GM23338 (cell line): ENCODE data around the gene SUPT3H. TPM values are rescaled to one million over a fixed set of nuclear protein-coding genes. Genes with fewer than 3 reads are reported as not detected.
"Not testable (repeated sequence)": the region's sequence is repeated elsewhere in the genome, so short reads cannot be mapped to it uniquely, and the experiment has no call there.

Experiments used
- ATAC-seq: fragments of 200-7000 bp; cut with Tn5 transposase; 3 replicates; pipeline ENCODE4 v1.9.1; 2020
- DNase-seq: peaks from one replicate; pipeline ENCODE4 v3.0.0-alpha.2; 2015; ENCODE audit warnings: low spot score
- H2AFZ ChIP-seq: fragments of 200-600 bp; sonication (generic); 2 replicates; pipeline ENCODE4 v1.8.0; 2016; ENCODE audit warnings: antibody characterized with exemption, mild to moderate bottlenecking, moderate library complexity
- H3F3A ChIP-seq: fragments of 200-600 bp; sonication (generic); replicated peaks from 2 replicates; pipeline ENCODE4 v1.8.0; 2017; ENCODE audit warnings: antibody characterized with exemption, mixed run types, low read depth
- H3K27ac ChIP-seq: fragments of 200-600 bp; sonication (generic); 2 replicates; pipeline ENCODE4 v1.6.1; 2016; ENCODE audit warnings: low read depth
- H3K27me3 ChIP-seq: fragments of 200-600 bp; sonication (generic); 2 replicates; pipeline ENCODE4 v1.8.0; 2016; ENCODE audit warnings: mild to moderate bottlenecking, mixed run types, moderate library complexity; ENCODE audit not compliant: insufficient read depth
- H3K36me3 ChIP-seq: fragments of 200-600 bp; sonication (generic); 2 replicates; pipeline ENCODE4 v1.8.0; 2016; ENCODE audit warnings: mild to moderate bottlenecking; ENCODE audit not compliant: insufficient read depth
- H3K4me1 ChIP-seq: fragments of 200-600 bp; sonication (generic); 2 replicates; pipeline ENCODE4 v1.8.0; 2016; ENCODE audit warnings: mild to moderate bottlenecking, moderate library complexity; ENCODE audit not compliant: insufficient read depth
- H3K4me2 ChIP-seq: fragments of 200-600 bp; sonication (generic); 2 replicates; pipeline ENCODE4 v1.7.1; 2017; ENCODE audit warnings: mixed run types
- H3K4me3 ChIP-seq: fragments of 200-600 bp; sonication (generic); 2 replicates; pipeline ENCODE4 v1.6.1; 2016; ENCODE audit warnings: mixed run types
- H3K79me2 ChIP-seq: fragments of 200-600 bp; sonication (generic); replicated peaks from 2 replicates; pipeline ENCODE4 v1.8.0; 2017; ENCODE audit warnings: mild to moderate bottlenecking; ENCODE audit not compliant: insufficient read depth
- H3K9me2 ChIP-seq: fragments of 200-600 bp; sonication (generic); 2 replicates; pipeline ENCODE4 v1.8.0; 2017; ENCODE audit not compliant: insufficient read depth
- H4K20me1 ChIP-seq: fragments of 200-600 bp; sonication (generic); replicated peaks from 2 replicates; pipeline ENCODE4 v1.8.0; 2017; ENCODE audit warnings: mild to moderate bottlenecking; ENCODE audit not compliant: insufficient read depth
- H3K27ac Mint-ChIP-seq: 2 replicates; pipeline ENCODE4 v1.8.0; 2020; ENCODE audit warnings: inconsistent platforms, mild to moderate bottlenecking, moderate library complexity, mixed read lengths
- H3K27me3 Mint-ChIP-seq: 3 replicates; pipeline ENCODE4 v1.8.0; 2022; ENCODE audit warnings: low read depth, mild to moderate bottlenecking, moderate library complexity, mixed read lengths, inconsistent platforms; ENCODE audit not compliant: insufficient read depth, poor library complexity
- H3K36me3 Mint-ChIP-seq: 3 replicates; pipeline ENCODE4 v1.8.0; 2021; ENCODE audit warnings: low read depth, mild to moderate bottlenecking, inconsistent platforms, moderate library complexity, mixed read lengths
- H3K4me1 Mint-ChIP-seq: 3 replicates; pipeline ENCODE4 v1.8.0; 2020; ENCODE audit warnings: mild to moderate bottlenecking, inconsistent platforms, mixed read lengths
- H3K4me3 Mint-ChIP-seq: 3 replicates; pipeline ENCODE4 v1.8.0; 2021; ENCODE audit warnings: moderate library complexity, mild to moderate bottlenecking, inconsistent platforms, mixed read lengths
- H3K9me3 Mint-ChIP-seq: 3 replicates; pipeline ENCODE4 v1.8.0; 2020; ENCODE audit warnings: moderate library complexity, mild to moderate bottlenecking, inconsistent platforms, mixed read lengths
- EZH2 ChIP-seq: fragments of 200-600 bp; sonication (generic); IDR thresholded peaks from one replicate; pipeline ENCODE4 v1.8.0; 2017; ENCODE audit warnings: antibody characterized with exemption, mild to moderate bottlenecking, low read depth; ENCODE audit not compliant: unreplicated experiment
- EZH2phosphoT487 ChIP-seq: fragments of 200-600 bp; sonication (generic); IDR thresholded peaks from one replicate; pipeline ENCODE4 v1.8.1; 2018; ENCODE audit warnings: antibody characterized with exemption; ENCODE audit not compliant: unreplicated experiment
- NANOG ChIP-seq: IDR thresholded peaks from 2 replicates; pipeline ENCODE4 v1.6.1; 2016; ENCODE audit warnings: antibody characterized with exemption, borderline replicate concordance
- POLR2AphosphoS5 ChIP-seq: IDR thresholded peaks from 2 replicates; pipeline ENCODE4 v1.6.1; 2016; ENCODE audit warnings: antibody characterized with exemption, low read depth
- ZNF114 ChIP-seq: fragments of 250-450 bp; sonication (Bioruptor Pico); IDR thresholded peaks from 2 replicates; pipeline ENCODE4 v1.5.0; 2020; ENCODE audit warnings: mild to moderate bottlenecking, moderate library complexity
- polyA plus RNA-seq: library from polyadenylated mRNA; unstranded; fragments of >200 nt; fragmentation: Nextera tagmentation; extraction: Ambion mirVana; gene quantifications from 2 replicates; pipeline ENCODE4 v1.2.1, GENCODE V29; 2016
- total RNA-seq: library from RNA; depleted of rRNA; stranded (reverse); fragments of >200 nt; shearing (Covaris generic); gene quantifications from 2 replicates; pipeline ENCODE4 v1.2.3, GENCODE V29; 2014
- TF ChIP-seq, protein P1 (sequence below): fragments of 250-450 bp; sonication (Bioruptor Pico); IDR thresholded peaks from 2 replicates; pipeline ENCODE4 v1.5.0; 2020; ENCODE audit warnings: mild to moderate bottlenecking, moderate library complexity
- TF ChIP-seq, protein P2 (sequence below): IDR thresholded peaks from one replicate; pipeline ENCODE4 v1.6.1; 2018; ENCODE audit warnings: antibody characterized with exemption; ENCODE audit not compliant: unreplicated experiment

Gene SUPT3H
- total and polyA plus RNA-seq, 2 experiments from 2014 or later, result 11.4 to 30.1 TPM

DNA sequence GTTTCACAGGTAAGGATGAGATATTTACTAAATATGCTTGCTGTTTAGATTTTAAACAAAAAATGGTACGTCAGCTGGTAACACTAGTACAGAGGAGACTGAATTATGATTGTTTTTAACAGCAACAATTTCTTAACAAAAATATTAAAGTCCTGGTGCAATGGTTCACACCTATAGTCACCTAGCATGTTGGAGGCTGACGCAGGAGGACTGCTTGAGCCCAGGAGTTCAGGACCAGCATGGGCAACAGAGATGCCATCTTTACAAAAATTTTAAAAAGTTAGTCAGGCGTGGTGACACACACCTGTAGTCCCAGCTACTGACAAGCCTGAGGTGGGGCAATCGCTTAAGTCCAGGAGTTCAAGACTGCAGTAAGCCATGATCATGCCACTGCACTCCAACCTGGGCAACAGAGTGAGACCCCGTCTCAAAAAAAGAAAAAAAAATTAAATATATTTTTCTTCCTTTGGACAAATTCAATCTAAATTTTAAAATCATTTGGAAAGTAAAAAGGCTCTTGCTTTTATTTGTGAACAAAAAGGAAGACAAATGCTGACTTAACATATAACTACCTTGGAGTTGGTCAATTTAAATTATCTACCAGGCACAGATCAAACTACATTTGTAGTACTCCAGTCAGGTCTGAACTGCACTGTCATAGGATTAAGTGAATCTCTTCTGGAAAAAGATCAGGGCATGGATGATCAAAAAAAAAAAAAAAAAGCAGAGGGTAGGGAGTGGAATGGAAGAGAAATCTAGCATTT is 87.8 kb downstream of the SUPT3H start (continued):
- TF ChIP-seq, protein P1, sequence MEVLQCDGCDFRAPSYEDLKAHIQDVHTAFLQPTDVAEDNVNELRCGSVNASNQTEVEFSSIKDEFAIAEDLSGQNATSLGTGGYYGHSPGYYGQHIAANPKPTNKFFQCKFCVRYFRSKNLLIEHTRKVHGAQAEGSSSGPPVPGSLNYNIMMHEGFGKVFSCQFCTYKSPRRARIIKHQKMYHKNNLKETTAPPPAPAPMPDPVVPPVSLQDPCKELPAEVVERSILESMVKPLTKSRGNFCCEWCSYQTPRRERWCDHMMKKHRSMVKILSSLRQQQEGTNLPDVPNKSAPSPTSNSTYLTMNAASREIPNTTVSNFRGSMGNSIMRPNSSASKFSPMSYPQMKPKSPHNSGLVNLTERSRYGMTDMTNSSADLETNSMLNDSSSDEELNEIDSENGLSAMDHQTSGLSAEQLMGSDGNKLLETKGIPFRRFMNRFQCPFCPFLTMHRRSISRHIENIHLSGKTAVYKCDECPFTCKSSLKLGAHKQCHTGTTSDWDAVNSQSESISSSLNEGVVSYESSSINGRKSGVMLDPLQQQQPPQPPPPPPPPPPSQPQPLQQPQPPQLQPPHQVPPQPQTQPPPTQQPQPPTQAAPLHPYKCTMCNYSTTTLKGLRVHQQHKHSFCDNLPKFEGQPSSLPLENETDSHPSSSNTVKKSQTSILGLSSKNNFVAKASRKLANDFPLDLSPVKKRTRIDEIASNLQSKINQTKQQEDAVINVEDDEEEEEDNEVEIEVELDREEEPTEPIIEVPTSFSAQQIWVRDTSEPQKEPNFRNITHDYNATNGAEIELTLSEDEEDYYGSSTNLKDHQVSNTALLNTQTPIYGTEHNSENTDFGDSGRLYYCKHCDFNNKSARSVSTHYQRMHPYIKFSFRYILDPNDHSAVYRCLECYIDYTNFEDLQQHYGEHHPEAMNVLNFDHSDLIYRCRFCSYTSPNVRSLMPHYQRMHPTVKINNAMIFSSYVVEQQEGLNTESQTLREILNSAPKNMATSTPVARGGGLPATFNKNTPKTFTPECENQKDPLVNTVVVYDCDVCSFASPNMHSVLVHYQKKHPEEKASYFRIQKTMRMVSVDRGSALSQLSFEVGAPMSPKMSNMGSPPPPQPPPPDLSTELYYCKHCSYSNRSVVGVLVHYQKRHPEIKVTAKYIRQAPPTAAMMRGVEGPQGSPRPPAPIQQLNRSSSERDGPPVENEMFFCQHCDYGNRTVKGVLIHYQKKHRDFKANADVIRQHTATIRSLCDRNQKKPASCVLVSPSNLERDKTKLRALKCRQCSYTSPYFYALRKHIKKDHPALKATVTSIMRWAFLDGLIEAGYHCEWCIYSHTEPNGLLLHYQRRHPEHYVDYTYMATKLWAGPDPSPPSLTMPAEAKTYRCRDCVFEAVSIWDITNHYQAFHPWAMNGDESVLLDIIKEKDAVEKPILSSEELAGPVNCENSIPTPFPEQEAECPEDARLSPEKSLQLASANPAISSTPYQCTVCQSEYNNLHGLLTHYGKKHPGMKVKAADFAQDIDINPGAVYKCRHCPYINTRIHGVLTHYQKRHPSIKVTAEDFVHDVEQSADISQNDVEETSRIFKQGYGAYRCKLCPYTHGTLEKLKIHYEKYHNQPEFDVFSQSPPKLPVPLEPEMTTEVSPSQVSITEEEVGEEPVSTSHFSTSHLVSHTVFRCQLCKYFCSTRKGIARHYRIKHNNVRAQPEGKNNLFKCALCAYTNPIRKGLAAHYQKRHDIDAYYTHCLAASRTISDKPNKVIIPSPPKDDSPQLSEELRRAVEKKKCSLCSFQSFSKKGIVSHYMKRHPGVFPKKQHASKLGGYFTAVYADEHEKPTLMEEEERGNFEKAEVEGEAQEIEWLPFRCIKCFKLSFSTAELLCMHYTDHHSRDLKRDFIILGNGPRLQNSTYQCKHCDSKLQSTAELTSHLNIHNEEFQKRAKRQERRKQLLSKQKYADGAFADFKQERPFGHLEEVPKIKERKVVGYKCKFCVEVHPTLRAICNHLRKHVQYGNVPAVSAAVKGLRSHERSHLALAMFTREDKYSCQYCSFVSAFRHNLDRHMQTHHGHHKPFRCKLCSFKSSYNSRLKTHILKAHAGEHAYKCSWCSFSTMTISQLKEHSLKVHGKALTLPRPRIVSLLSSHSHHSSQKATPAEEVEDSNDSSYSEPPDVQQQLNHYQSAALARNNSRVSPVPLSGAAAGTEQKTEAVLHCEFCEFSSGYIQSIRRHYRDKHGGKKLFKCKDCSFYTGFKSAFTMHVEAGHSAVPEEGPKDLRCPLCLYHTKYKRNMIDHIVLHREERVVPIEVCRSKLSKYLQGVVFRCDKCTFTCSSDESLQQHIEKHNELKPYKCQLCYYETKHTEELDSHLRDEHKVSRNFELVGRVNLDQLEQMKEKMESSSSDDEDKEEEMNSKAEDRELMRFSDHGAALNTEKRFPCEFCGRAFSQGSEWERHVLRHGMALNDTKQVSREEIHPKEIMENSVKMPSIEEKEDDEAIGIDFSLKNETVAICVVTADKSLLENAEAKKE (CRISPR knock-in tag), result no peak

DNA sequence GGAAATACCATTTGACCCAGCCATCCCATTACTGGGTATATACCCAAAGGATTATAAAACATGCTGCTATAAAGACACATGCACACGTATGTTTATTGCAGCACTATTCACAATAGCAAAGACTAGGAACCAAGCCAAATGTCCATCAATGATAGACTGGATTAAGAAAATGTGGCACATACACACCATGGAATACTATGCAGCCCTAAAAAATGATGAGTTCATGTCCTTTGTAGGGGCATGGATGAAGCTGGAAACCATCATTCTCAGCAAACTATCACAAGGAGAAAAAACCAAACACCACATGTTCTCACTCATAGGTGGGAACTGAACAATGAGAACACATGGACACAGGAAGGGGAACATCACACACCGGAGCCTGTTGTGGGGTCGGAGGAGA is 91.0 kb downstream of the SUPT3H start:
- ATAC-seq, H3F3A ChIP-seq, H3K4me1 Mint-ChIP-seq, H3K27ac Mint-ChIP-seq, H4K20me1 ChIP-seq, H3K27me3 Mint-ChIP-seq, H3K4me1 ChIP-seq, H3K27me3 ChIP-seq, H3K4me3 ChIP-seq, H3K4me2 ChIP-seq, H2AFZ ChIP-seq, H3K4me3 Mint-ChIP-seq, H3K27ac ChIP-seq, H3K9me2 ChIP-seq, DNase-seq: not testable (repeated sequence)
- peaks cover 41% of the 10 kb centered on the region for H3K36me3 Mint-ChIP-seq
- peaks cover 12% of the 10 kb centered on the region; the same call in 1 of the 2 replicates for H3K36me3 ChIP-seq
- H3K9me3 Mint-ChIP-seq, result peaks cover 40% of the 10 kb centered on the region
- peaks cover 12% of the 10 kb centered on the region for H3K79me2 ChIP-seq

DNA sequence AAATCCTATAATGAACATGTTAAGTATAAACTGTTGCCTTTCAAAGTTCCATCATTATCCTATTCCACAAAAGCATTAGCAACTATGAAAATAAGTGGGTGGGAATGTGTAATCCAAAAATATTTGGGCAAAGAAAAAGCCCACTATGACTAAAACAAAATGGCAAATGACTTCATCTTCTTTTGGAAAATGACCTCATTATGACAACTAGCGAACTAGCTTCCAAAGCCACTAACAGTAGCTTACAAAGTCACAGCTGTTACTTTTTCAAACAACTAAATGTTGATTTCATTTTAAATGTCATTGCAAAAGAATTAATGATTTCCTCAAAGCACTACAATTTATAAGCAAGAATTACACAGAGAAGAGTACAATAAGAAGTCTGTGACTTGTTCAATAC is 99.4 kb downstream of the SUPT3H start:
- no peak for TF ChIP-seq POLR2AphosphoS5
- TF ChIP-seq NANOG, result no peak
- TF ChIP-seq EZH2phosphoT487, result no peak
- TF ChIP-seq, protein P2, sequence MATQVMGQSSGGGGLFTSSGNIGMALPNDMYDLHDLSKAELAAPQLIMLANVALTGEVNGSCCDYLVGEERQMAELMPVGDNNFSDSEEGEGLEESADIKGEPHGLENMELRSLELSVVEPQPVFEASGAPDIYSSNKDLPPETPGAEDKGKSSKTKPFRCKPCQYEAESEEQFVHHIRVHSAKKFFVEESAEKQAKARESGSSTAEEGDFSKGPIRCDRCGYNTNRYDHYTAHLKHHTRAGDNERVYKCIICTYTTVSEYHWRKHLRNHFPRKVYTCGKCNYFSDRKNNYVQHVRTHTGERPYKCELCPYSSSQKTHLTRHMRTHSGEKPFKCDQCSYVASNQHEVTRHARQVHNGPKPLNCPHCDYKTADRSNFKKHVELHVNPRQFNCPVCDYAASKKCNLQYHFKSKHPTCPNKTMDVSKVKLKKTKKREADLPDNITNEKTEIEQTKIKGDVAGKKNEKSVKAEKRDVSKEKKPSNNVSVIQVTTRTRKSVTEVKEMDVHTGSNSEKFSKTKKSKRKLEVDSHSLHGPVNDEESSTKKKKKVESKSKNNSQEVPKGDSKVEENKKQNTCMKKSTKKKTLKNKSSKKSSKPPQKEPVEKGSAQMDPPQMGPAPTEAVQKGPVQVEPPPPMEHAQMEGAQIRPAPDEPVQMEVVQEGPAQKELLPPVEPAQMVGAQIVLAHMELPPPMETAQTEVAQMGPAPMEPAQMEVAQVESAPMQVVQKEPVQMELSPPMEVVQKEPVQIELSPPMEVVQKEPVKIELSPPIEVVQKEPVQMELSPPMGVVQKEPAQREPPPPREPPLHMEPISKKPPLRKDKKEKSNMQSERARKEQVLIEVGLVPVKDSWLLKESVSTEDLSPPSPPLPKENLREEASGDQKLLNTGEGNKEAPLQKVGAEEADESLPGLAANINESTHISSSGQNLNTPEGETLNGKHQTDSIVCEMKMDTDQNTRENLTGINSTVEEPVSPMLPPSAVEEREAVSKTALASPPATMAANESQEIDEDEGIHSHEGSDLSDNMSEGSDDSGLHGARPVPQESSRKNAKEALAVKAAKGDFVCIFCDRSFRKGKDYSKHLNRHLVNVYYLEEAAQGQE, result no peak
- TF ChIP-seq ZNF114 (CRISPR knock-in tag), result no peak
- no peak for TF ChIP-seq EZH2
- Histone ChIP-seq H3K27me3 (no peaks in the 10 kb centered on the region), H3K36me3 (peaks cover 17% of the 10 kb centered on the region), H3K9me2 (no peaks in the 10 kb centered on the region), H3K27ac (no peak overlapping the region), H3K4me1 (0 out of 2 replicates have a peak, but pooled peaks cover 5% of the 10 kb centered on the region), H3K79me2 (peaks cover 6% of the 10 kb centered on the region; the same call in 1 of the 2 replicates), H4K20me1 (no peaks in the 10 kb centered on the region), H3K4me2 (no peak overlapping the region), H3K4me3 (no peak overlapping the region), H3F3A (no peaks in the 10 kb centered on the region), H2AFZ (no peak overlapping the region)
- Mint-ChIP-seq H3K27ac (no peak overlapping the region), H3K36me3 (peaks cover 52% of the 10 kb centered on the region), H3K9me3 (peaks cover 47% of the 10 kb centered on the region), H3K4me1 (peaks cover 8% of the 10 kb centered on the region; the same call in 2 of the 3 replicates), H3K4me3 (no peak overlapping the region), H3K27me3 (no peaks in the 10 kb centered on the region)
- DNase-seq (no peak), ATAC-seq (no peak)
